Endothelial cell of umbilical vein (primary cell): ENCODE results near the gene FAM53B.

ENCODE experiments used
- CTCF ChIP-seq, 2 donors: IDR thresholded peaks; 1 replicate in 1 of 2; 2 replicates in 1 of 2; pipeline ENCODE4 v1.5.1; 2011; ENCODE audit warnings: low read length in 2 of 2, mild to moderate bottlenecking in 2 of 2, moderate library complexity in 2 of 2, control low read depth in 1 of 2, inconsistent platforms in 1 of 2, low read depth in 1 of 2; ENCODE audit not compliant: insufficient read depth in 1 of 2; ENCODE audit errors: extremely low read depth in 1 of 2
- EZH2 ChIP-seq: IDR thresholded peaks from 2 replicates; pipeline ENCODE4 v1.6.1; 2012; ENCODE audit warnings: borderline replicate concordance, low read depth, mild to moderate bottlenecking, moderate library complexity, low read length, inconsistent platforms; ENCODE audit not compliant: severe bottlenecking
- FOS ChIP-seq: IDR thresholded peaks from 2 replicates; pipeline ENCODE4 v1.6.1; 2011; ENCODE audit warnings: mild to moderate bottlenecking, low read length, moderate library complexity, borderline replicate concordance; ENCODE audit not compliant: insufficient read depth
- GATA2 ChIP-seq: IDR thresholded peaks from 2 replicates; pipeline ENCODE4 v1.7.0; 2011; ENCODE audit warnings: low read depth, mild to moderate bottlenecking, moderate library complexity, mixed read lengths, low read length; ENCODE audit not compliant: insufficient read length, insufficient read depth
- JUN ChIP-seq: IDR thresholded peaks from 2 replicates; pipeline ENCODE4 v1.6.1; 2011; ENCODE audit warnings: borderline replicate concordance, low read depth; ENCODE audit not compliant: insufficient read length, insufficient read depth
- MAX ChIP-seq: IDR thresholded peaks from 2 replicates; pipeline ENCODE4 v1.6.1; 2011; ENCODE audit not compliant: insufficient read depth, insufficient read length
- MYC ChIP-seq: IDR thresholded peaks from one replicate; pipeline ENCODE4 v1.6.1; 2011; ENCODE audit warnings: mild to moderate bottlenecking, low read depth, low read length
- POLR2A ChIP-seq: IDR thresholded peaks from 2 replicates; pipeline ENCODE4 v1.6.1; 2012; ENCODE audit warnings: low read depth, mild to moderate bottlenecking, control low read depth, low read length
- POLR2AphosphoS5 ChIP-seq: IDR thresholded peaks from 2 replicates; pipeline ENCODE4 v1.6.1; 2012; ENCODE audit warnings: low read depth, mild to moderate bottlenecking, control low read depth, low read length, moderate library complexity; ENCODE audit not compliant: insufficient read depth

- TF ChIP-seq POLR2A (no peak), MAX (no peak), CTCF (IDR thresholded peaks at IDR 0.05; ENCODE audit: extremely low read depth in 1 of 2, insufficient read depth in 1 of 2, low read depth in 1 of 2, low read length in 2 of 2) (no peak), POLR2AphosphoS5 (no peak), EZH2 (no peak), MYC (no peak), FOS (no peak), JUN (no peak), GATA2 (no peak)
These were observed 144.6 kb downstream of the FAM53B start for GRCh38 chr10:124599588-124600050.
